Frontal cortex (tissue), 4 donors: Measurements from ENCODE around the gene RRBP1. TPM values are rescaled to one million over a fixed set of nuclear protein-coding genes. Genes with fewer than 3 reads are reported as not detected.
A peak's percentile ranks its signal among the peaks of the same experiment; 100 is the strongest.

ENCODE experiments used
- DNase-seq, 2 donors: peaks; one replicate each; pipeline ENCODE4 v3.0.0; 2012; ENCODE audit warnings: low spot score in 2 of 2
- FAIRE-seq: peaks from 2 replicates; lab custom pipeline; 2012; peaks lifted over from hg19 to GRCh38; lab: Jason Lieb, UNC
- total RNA-seq: library from RNA; depleted of rRNA; stranded (reverse); fragments of >200 nt; gene quantifications from one replicate; pipeline ENCODE4 v1.2.3, GENCODE V29; 2014
- donor health status: control.
- donor health status: control.
- donor health status: control.

The RRBP1 gene
- total RNA-seq, 1 donor from 2014 or later: 6.1 TPM

GRCh38 chr20:17615645-17616479 is 66.2 kb downstream of the RRBP1 start:
- FAIRE-seq: no peak
- peak; percentile 5 to 7 for DNase-seq

GRCh38 chr20:17614812-17615644 is 67.0 kb downstream of the RRBP1 start:
- DNase-seq (peak; percentile 2 to 6), FAIRE-seq (no peak)

- no peak for FAIRE-seq
- DNase-seq: peak; percentile 5 to 10
These were observed 67.7 kb downstream of the RRBP1 start for GRCh38 chr20:17614176-17614811.

- DNase-seq (peak; percentile 1 to 7), FAIRE-seq (no peak)
These were observed 68.5 kb downstream of the RRBP1 start for GRCh38 chr20:17613328-17614175.

GRCh38 chr20:17612992-17613327 is 69.1 kb downstream of the RRBP1 start:
- FAIRE-seq (no peak), DNase-seq (peak in 1 of 2 donors; percentile 6)

- peak; percentile 3 to 6 for DNase-seq
- no peak for FAIRE-seq
These were observed 69.6 kb downstream of the RRBP1 start for GRCh38 chr20:17612287-17612991.

GRCh38 chr20:17611540-17612286 is 70.3 kb downstream of the RRBP1 start:
- no peak for FAIRE-seq

GRCh38 chr20:17611290-17611539 is 70.8 kb downstream of the RRBP1 start:
- FAIRE-seq (no peak), DNase-seq (no peak)

More at GRCh38 chr20:17611540-17612286, 70.3 kb downstream of the RRBP1 start:
- peak in 1 of 2 donors; percentile 25 for DNase-seq

GRCh38 chr20:17610566-17611289 is 71.3 kb downstream of the RRBP1 start:
- FAIRE-seq (no peak), DNase-seq (no peak)

GRCh38 chr20:17609811-17610377 is 72.1 kb downstream of the RRBP1 start:
- DNase-seq: no peak
- FAIRE-seq: no peak

GRCh38 chr20:17608701-17609497 is 73.1 kb downstream of the RRBP1 start:
- FAIRE-seq: no peak
- no peak for DNase-seq

GRCh38 chr20:17606001-17606400 is 76.0 kb downstream of the RRBP1 start:
- no peak for DNase-seq
- FAIRE-seq: no peak

- no peak for DNase-seq
These were observed 76.8 kb downstream of the RRBP1 start for GRCh38 chr20:17605131-17605660.

GRCh38 chr20:17602493-17602892 is 79.5 kb downstream of the RRBP1 start:
- DNase-seq: no peak
- no peak for FAIRE-seq

More at GRCh38 chr20:17605131-17605660, 76.8 kb downstream of the RRBP1 start:
- FAIRE-seq: no peak

GRCh38 chr20:17601957-17602356 is 80.1 kb downstream of the RRBP1 start:
- DNase-seq (no peak), FAIRE-seq (no peak)

- FAIRE-seq (no peak), DNase-seq (no peak)
These were observed 84.0 kb downstream of the RRBP1 start for GRCh38 chr20:17598013-17598550.
